BE2C (cell line): ENCODE data around the gene GRSF1.

Experiments
- DNase-seq: peaks from one replicate; pipeline ENCODE4 v3.0.0-alpha.2; 2020
- H3K27me3 ChIP-seq: fragments of 250-450 bp; sonication (Bioruptor Pico); 2 replicates; pipeline ENCODE4 v1.5.1; 2020; ENCODE audit warnings: mild to moderate bottlenecking
- H3K36me3 ChIP-seq: fragments of 250-450 bp; sonication (Bioruptor Pico); 2 replicates; pipeline ENCODE4 v1.5.1; 2020; ENCODE audit warnings: mild to moderate bottlenecking
- H3K4me1 ChIP-seq: fragments of 250-450 bp; sonication (Bioruptor Pico); 2 replicates; pipeline ENCODE4 v1.5.1; 2020
- H3K4me3 ChIP-seq: 2 replicates; pipeline ENCODE4 v1.5.1; 2011; ENCODE audit warnings: low read depth, low read length
- H3K9me3 ChIP-seq: fragments of 250-450 bp; sonication (Bioruptor Pico); 2 replicates; pipeline ENCODE4 v1.5.1; 2020
- CTCF ChIP-seq: IDR thresholded peaks from 2 replicates; pipeline ENCODE4 v1.5.1; 2012; ENCODE audit warnings: mild to moderate bottlenecking, low read depth, low read length

GRSF1 gene

GRCh38 chr4:70802928-70803580 lies 36.6 kb downstream of the GRSF1 start:
- H3K4me3 ChIP-seq: no peak overlapping the region
- TF ChIP-seq CTCF: no peak
- H3K4me1 ChIP-seq: no peaks in the 10 kb centered on the region
- peaks cover 21% of the 10 kb centered on the region for H3K36me3 ChIP-seq
- no peaks in the 10 kb centered on the region for H3K27me3 ChIP-seq
- no peaks in the 10 kb centered on the region for H3K9me3 ChIP-seq
- no peak for DNase-seq

DNA sequence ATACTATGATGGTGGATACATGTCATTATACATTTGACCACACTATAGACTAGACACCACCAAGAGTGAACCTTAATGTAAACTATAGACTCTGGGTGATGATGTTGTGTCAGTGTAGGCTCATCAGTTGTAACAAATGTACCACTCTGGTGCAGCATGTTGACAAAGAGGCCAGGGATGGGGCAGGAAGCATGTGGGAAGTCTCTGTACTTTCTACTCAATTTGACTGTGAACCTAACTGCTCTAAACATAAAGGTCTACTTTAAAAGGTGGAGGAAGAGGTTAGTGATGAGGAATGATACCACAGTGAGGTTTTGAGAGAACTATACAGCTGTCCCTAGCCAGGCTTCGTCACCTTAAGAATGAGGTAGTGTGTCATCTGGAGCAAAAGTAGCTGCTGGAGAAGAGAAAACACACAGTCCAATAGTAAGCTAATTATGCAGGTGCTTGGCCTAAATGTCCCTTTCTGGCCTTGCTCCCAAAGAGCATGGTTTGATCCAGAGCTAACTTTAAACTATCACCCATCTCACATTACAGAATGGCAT lies 38.4 kb downstream of the GRSF1 start:
- Histone ChIP-seq H3K36me3 (peaks cover 31% of the 10 kb centered on the region), H3K27me3 (no peaks in the 10 kb centered on the region), H3K4me1 (no peaks in the 10 kb centered on the region), H3K9me3 (no peaks in the 10 kb centered on the region), H3K4me3 (no peak overlapping the region)
- no peak for DNase-seq
- no peak for TF ChIP-seq CTCF

GRCh38 chr4:70793626-70794025 lies 46.1 kb downstream of the GRSF1 start:
- TF ChIP-seq CTCF: no peak
- Histone ChIP-seq H3K4me1 (no peaks in the 10 kb centered on the region), H3K36me3 (peaks cover 73% of the 10 kb centered on the region), H3K27me3 (no peaks in the 10 kb centered on the region), H3K9me3 (no peaks in the 10 kb centered on the region), H3K4me3 (no peak overlapping the region)
- no peak for DNase-seq

GRCh38 chr4:70788733-70789132 lies 51.0 kb downstream of the GRSF1 start:
- H3K36me3 ChIP-seq: peaks cover 40% of the 10 kb centered on the region
- DNase-seq: no peak

DNA sequence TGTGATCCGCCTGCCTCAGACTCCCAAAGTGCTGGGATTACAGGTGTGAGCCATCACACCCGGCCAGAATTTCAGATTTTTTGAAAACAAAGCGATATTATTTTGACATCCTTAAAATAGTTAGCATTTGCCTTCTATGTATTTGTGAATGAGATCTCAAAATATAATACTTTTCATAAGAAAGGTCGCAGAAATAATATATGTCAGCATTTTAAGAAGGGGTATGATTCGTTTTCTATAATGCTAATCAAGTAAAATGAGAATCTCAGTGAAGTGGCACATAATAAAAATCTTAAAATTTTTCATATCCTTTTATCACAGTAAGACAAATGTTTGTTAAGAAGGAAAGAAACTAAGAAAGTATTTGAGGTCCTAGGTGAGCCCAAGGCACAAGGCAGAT lies 52.2 kb downstream of the GRSF1 start:
- no peaks in the 10 kb centered on the region for H3K27me3 ChIP-seq
- no peak overlapping the region for H3K4me3 ChIP-seq
- H3K4me1 ChIP-seq: no peaks in the 10 kb centered on the region
- no peaks in the 10 kb centered on the region for H3K9me3 ChIP-seq
- TF ChIP-seq CTCF: no peak
- DNase-seq: no peak
- H3K36me3 ChIP-seq: peaks cover 33% of the 10 kb centered on the region

More at GRCh38 chr4:70788733-70789132, 51.0 kb downstream of the GRSF1 start:
- Histone ChIP-seq H3K9me3 (no peaks in the 10 kb centered on the region), H3K27me3 (no peaks in the 10 kb centered on the region), H3K4me1 (no peaks in the 10 kb centered on the region), H3K4me3 (no peak overlapping the region)
- TF ChIP-seq CTCF: no peak

DNA sequence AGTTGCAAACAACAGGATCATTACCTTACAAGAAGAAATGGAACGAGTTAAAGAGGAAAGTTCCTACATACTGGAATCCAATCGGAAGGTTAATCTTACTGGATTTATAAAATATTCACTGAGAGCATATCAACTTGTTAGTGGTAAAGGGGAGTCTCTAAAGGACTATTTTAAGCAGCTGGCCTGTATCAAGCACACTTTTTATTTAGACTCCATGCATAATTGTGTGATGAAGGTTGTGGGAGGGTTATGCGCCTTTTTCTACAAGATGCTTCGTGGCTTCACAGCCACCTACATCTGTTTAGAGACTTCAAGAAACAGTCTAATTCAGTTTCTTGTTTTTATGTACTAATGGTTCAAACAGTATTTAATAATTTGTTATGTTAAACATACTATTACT lies 56.6 kb downstream of the GRSF1 start:
- Histone ChIP-seq H3K4me1 (no peaks in the 10 kb centered on the region), H3K27me3 (no peaks in the 10 kb centered on the region), H3K9me3 (no peaks in the 10 kb centered on the region), H3K4me3 (no peak overlapping the region), H3K36me3 (peaks cover 24% of the 10 kb centered on the region)
- no peak for TF ChIP-seq CTCF
- DNase-seq: no peak
